COLO668 (cell line): Measurements from ENCODE around the gene MPST.
"Not testable (repeated sequence)": the region's sequence is repeated elsewhere in the genome, so short reads cannot be mapped to it uniquely, and the experiment has no call there.

ENCODE experiments used
- DNase-seq: peaks from one replicate; lab custom pipeline; 2025; ENCODE audit not compliant: unreplicated experiment; lab: John Stamatoyannopoulos, UW

MPST gene

GRCh38 chr22:37019309-37020191, at the start of gene MPST, which contains the start of gene TST:
Gene MPST (plus strand): TSS chr22:37019742. CDS start chr22:37019837, 95 bp downstream.
Gene TST (minus strand): TSS chr22:37019447. CDS start chr22:37018732, 715 bp downstream.
- peak; percentile 77 for DNase-seq

DNA sequence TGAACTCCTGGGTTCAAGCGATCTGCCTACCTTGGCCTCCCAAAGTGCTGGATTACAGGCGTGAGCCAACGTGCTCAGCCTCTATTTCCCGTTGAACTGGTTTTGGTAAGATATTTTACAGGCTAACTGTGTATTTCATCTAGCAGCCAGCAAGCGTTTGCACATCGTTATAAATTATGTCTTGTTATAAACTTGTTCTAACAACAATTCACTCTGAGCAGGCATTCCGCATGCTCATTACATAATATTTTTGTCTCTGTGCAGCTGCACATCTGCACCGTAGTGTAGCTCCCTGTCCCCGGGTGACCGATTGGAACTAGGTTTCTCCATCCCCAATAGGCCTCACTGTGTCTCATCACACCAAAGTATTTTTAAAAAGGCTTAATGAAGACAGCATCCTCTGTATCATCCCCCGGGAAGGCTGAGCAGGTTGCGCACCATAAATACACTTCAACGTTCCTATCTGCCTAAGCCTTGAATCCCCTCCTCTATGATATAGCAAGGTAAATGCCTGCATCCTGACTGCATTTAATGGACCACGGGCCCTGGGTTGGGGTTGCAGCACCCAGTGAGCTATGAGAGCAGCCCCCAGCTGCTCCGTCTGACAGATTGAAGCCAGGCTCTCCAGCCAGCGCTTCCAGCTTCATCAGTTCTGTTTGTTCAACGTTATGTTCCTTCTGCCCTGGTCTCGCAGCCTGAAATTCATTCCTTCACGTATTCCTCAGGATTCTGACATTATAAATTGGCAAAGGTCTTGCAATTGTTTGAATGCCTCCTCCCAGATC, 48.0 kb upstream of the MPST start:
- no peak for DNase-seq

DNA sequence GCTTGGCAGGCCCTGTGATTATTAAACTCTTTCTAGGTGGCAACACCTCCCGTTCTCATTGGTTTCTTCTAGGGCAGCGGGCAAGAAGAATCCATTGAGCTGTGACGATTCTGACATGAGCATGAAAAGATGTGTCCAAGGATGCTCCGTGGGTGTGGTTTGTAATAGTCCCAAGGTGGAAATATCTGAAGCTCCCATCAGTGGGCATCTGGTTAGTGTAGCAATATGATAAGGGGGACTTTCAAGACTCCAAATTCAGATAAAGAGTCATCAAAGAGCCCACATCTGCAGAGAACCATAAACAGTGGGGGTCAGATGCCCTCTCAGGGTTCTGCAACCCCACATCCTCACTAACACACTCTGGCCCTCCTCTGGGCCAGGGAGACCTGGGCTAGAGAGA, 42.9 kb upstream of the MPST start:
- no peak for DNase-seq

DNA sequence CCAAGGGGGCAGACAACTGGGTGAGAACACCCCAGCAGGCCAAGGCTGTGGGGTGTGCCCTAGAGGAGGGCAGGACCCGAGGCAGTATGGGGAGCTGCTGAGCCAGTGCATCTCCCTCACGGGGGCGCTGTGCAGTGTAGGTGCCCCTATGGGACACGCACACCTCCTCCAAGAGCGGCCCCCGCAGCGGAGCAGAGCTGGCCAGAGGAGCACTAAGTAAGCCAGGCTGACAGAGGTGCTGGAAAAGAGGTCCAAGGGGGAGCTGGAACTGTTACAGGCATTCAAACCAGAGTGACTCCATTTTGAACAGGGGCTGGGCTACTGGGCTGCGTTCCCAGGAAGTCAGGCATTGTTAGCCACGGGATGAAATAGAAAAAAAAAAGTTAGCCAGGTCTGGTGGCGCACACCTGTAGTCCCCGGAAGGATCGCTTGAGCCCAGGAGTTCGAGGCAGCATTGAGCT, 42.1 kb upstream of the MPST start:
- DNase-seq: peak; percentile 50

- peak; percentile 85 for DNase-seq
These were observed 41.4 kb upstream of the MPST start for GRCh38 chr22:36977947-36978660.

GRCh38 chr22:36979016-36979910, 40.3 kb upstream of the MPST start:
- DNase-seq: no peak

DNA sequence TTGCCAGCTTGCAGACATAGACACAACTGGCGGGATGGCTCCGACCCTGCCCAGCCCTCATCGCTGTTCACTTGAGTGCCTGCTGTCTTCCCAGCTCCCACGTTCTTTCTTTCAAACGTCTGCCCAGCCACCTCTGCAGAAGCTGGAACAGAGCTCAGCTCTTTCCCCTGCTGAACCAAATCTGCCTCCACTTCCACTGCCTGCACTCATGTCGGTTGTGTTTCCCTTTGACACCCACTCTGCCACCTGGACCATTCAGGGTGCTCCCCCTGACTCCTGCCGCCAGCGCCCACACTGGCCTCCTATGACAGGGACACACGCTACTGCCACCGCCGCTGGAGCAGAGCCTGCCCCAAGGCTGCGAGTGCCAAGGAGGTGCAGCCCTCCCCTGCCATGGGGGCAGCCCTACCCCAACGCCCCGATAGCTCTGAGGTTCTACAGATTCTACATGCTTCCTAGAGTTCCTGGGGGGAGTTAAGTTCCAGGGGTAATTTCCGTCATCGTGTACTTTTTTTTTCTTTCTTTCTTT, 38.2 kb upstream of the MPST start:
- DNase-seq: no peak

GRCh38 chr22:36982136-36982535, 37.4 kb upstream of the MPST start:
- no peak for DNase-seq

- DNase-seq: no peak
These were observed 34.2 kb upstream of the MPST start for GRCh38 chr22:36985211-36985889.

DNA sequence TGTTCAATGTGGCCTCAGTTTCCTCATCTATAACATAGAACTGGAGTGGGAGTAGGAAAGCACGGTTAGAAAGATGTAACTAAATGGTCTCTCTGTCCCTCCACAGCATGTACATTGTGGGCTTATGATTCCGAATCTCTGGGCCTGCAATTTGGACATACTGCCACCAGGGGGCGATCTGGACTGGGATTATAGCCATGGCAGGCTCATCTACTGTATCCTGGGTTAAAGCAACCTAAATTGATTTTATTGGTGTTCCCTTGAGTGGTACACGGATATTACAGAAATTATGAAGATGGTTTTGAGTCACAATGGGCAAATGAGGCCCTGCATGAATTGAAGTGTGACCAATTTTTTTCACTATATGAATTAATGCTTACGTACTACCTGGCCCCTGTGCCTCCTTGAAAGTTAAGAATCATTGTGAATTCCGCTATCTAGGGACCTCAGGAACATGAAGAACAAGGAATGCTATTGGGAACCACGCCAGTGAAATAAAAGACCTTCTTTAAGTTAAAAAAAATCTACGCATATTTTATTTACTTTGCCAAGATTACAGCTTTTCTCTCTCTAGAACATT, 33.2 kb upstream of the MPST start:
- peak; percentile 12 for DNase-seq

- no peak for DNase-seq
These were observed 31.3 kb upstream of the MPST start for GRCh38 chr22:36988075-36988832.

- DNase-seq: not testable (repeated sequence)
These were observed 30.5 kb upstream of the MPST start for GRCh38 chr22:36989012-36989411.

DNA sequence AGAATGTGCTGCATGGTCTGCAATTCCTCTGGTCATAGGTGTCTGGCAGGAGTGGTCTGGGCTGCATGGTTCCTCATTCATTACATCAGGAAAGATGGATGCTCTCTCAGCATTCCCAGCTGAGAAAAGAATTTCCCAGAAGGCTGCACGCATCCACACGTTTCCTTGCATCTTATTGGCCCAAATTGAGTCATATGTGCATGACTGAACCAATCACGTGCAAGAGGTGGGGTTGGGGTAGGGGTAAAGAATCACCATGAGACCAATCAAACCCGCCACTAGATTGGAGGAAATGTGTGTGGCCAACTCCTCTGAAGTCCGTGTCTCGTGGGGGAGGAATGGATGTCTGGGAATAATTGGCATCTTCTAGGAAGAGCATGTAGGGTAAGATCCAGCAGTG, 29.1 kb upstream of the MPST start:
- DNase-seq: no peak

DNA sequence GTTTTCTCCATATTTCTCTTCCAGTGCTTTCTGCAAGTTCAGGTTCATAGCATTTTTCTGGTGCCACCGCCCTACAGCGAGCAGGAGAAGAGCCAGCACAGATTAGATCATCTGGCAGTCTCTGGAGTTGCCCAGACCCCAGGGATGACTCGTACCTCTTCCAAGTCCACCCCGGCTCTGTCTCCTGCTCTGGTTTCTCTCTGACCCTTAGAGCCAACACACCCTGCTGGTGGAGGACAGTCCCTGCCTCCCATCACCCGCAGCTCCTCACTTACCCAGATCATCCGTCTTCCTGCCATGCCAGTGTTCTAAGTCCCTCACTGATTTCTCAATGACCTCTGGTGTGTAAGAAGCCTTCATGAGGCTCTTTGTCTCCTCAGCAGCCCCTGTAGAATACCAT, 28.3 kb upstream of the MPST start:
- no peak for DNase-seq

- no peak for DNase-seq
These were observed 21.8 kb upstream of the MPST start for GRCh38 chr22:36997746-36998145.

- no peak for DNase-seq
These were observed 20.8 kb upstream of the MPST start for GRCh38 chr22:36998620-36999351.

- DNase-seq: no peak
These were observed 20.1 kb upstream of the MPST start for GRCh38 chr22:36999463-36999862.
